Left kidney (tissue), 8 donors: Measurements from ENCODE around the gene NUP98. TPM values are rescaled to one million over a fixed set of nuclear protein-coding genes. Genes with fewer than 3 reads are reported as not detected.

Experiments used
- DNase-seq: peaks from one replicate; pipeline ENCODE4 v3.0.0-alpha.2; 2013
- long read RNA-seq, 8 donors: transcript quantifications; one replicate each; lab custom pipeline, GENCODE V29; 2026
- polyA plus RNA-seq: library from polyadenylated mRNA; unstranded; fragments of 120-200 nt; gene quantifications from one replicate; pipeline ENCODE4 v1.2.1, GENCODE V29; 2013; ENCODE audit not compliant: insufficient read length

Gene NUP98
- 78.0 TPM for polyA plus RNA-seq
- long read RNA-seq, donor 1, partial matches to known transcripts, result 14 of 19 reads
- long read RNA-seq, donor 1, other reads (novel, unspliced or antisense), result 0 of 19 reads
- long read RNA-seq, donor 2, full-length matches to known transcripts, result 3 of 15 reads
- long read RNA-seq, donor 2, partial matches to known transcripts, result 12 of 15 reads
- long read RNA-seq, donor 2, other reads (novel, unspliced or antisense), result 0 of 15 reads
- long read RNA-seq, donor 3, partial matches to known transcripts, result 21 of 21 reads
- long read RNA-seq, donor 3, other reads (novel, unspliced or antisense), result 0 of 21 reads
- long read RNA-seq, donor 4, partial matches to known transcripts, result 0 of 2 reads
- long read RNA-seq, donor 4, other reads (novel, unspliced or antisense), result 0 of 2 reads
- long read RNA-seq, donor 5, partial matches to known transcripts, result 11 of 11 reads
- long read RNA-seq, donor 5, other reads (novel, unspliced or antisense), result 0 of 11 reads
- long read RNA-seq, donor 6, partial matches to known transcripts, result 0 of 1 reads
- long read RNA-seq, donor 6, other reads (novel, unspliced or antisense), result 0 of 1 reads
- long read RNA-seq, donor 7, partial matches to known transcripts, result 13 of 15 reads
- long read RNA-seq, donor 7, other reads (novel, unspliced or antisense), result 0 of 15 reads
- long read RNA-seq, donor 8, full-length matches to known transcripts, result 2 of 2 reads
- long read RNA-seq, donor 8, partial matches to known transcripts, result 0 of 2 reads
- long read RNA-seq, donor 8, other reads (novel, unspliced or antisense), result 0 of 2 reads

- peak; percentile 100 for DNase-seq
Observed at GRCh38 chr11:3797329-3798090, at the start of gene NUP98. NUP98 (minus strand) TSS chr11:3797554; CDS start chr11:3782117, 15,437 bp downstream.

- DNase-seq, result no peak
Observed at GRCh38 chr11:3845670-3846069, 48.3 kb upstream of the NUP98 start.

- DNase-seq, result no peak
Observed at GRCh38 chr11:3845246-3845645, 47.9 kb upstream of the NUP98 start.

- DNase-seq, result no peak
Observed at GRCh38 chr11:3843326-3843725, 46.0 kb upstream of the NUP98 start.

GRCh38 chr11:3841426-3842350 is 44.3 kb upstream of the NUP98 start:
- DNase-seq, result peak; percentile 85

- peak; percentile 76 for DNase-seq
Observed at GRCh38 chr11:3840870-3841425, 43.6 kb upstream of the NUP98 start, which contains the start of gene RHOG. RHOG (minus strand) TSS chr11:3840959; CDS start chr11:3828138, 12,821 bp downstream.

GRCh38 chr11:3840004-3840869 is 42.9 kb upstream of the NUP98 start:
- no peak for DNase-seq

- DNase-seq, result no peak
Observed at GRCh38 chr11:3838504-3838903, 41.1 kb upstream of the NUP98 start.

DNA sequence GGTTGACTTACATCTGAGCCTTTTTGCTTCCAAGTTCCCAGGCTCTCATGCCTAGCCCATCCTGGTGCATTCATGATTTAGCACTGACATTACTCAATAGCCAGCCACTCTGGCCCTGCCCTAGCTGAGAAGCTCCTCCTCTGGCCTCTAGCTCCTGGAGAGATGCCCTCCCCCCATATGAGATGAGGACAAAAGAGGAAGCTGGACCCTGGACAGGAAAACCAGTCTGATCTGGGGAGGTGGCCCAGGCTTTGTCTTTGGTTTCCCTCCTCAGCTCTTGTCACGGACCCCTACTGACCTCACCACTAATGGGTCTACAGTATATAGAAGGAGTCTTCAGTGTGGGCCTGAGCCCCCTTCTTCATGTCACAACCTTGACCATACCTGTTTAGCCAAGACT is 40.4 kb upstream of the NUP98 start:
- DNase-seq, result no peak

GRCh38 chr11:3836903-3837302 is 39.5 kb upstream of the NUP98 start:
- no peak for DNase-seq

DNA sequence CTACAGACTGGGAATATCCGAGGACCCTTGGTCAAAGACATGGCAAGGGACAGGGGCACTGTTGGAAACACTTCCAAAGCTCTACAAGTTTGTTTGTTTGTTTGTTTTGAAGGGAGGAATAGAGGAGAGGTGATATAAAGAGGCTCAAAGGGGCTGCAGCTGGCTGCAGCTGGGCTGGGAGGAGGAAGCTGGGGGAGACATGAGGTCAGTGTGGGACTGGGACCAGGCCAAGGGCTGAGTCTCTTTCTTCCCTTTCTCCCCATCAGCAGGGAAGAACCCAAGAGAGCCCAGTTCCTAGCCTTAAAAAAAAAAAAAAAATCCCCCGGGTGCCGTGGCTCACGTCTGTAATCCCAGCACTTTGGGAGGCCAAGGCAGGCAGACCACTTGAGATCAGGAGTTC is 38.4 kb upstream of the NUP98 start:
- no peak for DNase-seq

DNA sequence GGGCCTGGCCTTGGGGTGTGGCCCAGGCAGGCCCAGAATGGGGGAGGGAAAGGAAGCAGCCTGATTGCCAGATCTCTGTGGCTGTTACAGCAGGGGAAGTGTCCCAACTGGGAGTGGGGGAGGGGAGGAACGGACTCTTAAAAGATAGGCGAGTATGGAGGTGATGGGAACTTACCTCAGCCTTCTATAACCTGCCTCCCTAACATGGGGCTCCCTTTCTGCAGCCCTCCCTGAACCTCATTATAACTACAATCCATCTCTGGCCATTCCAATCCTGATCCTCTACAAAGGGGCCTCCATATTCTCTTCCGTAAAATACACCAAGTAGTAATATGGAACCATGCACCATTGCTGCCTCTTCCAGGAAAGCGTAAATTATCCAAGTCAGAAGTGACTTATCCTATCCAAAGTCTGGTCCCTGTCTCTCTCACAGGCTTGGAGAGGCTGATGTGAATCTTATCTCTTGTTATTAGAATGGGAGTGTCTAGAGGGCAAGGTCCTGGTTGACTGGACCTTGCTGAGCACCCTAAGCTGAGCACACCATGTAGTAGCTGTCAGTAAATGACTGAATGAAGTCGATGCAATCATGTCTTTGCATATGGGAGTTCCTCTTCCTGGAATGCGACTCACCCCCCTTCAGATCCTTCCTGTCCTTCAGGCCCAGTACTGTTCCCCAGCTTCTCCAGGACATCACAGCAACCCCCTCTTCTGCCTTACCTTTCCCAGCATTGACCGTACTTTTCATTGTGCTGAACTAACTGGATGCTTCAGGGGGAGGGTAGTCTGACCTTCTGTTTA is 37.5 kb upstream of the NUP98 start:
- DNase-seq, result no peak

GRCh38 chr11:3834349-3834663 is 37.0 kb upstream of the NUP98 start:
- no peak for DNase-seq

GRCh38 chr11:3833449-3833848 is 36.1 kb upstream of the NUP98 start:
- DNase-seq, result no peak

GRCh38 chr11:3832816-3833215 is 35.5 kb upstream of the NUP98 start:
- DNase-seq, result no peak

DNA sequence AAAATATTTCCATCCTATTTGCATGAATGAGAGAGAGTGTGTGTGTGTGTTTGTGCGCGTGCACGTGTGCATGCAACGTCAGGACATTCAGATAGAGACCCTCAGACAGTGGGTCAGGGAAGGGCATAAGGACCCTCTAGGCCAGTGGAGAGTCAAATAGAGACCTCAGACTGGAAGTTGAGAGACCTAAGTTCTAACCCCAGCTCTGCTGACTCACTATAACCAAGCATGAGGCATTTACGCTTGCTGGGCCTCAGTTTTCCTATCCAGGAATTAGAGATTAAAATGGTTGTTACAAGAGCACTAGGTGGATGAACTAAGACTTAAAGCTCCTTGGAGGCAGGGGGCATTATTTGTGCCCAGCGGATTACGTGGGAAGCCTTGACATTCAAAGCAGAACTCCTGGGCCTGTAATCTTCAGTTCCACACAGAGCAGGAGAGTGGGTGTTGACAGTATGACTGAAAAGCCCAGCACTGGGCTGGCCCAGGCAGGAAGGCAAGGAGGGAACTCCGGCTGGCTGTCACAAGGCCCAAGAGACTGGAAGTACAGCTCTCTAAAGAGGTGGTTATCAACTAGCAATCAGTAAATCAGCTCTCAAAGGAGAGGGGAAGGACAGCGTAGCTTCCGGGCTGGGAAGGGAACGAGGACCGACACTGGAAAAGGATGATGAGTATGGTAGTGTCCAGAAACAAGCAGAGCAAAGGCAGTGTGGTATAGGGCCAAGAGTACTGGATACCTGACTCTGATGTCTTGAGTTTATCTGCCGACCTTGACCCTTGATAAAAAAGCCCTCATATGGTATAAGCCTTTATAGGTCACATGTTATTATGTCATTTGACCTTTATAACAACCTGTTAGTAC is 34.3 kb upstream of the NUP98 start:
- no peak for DNase-seq

DNA sequence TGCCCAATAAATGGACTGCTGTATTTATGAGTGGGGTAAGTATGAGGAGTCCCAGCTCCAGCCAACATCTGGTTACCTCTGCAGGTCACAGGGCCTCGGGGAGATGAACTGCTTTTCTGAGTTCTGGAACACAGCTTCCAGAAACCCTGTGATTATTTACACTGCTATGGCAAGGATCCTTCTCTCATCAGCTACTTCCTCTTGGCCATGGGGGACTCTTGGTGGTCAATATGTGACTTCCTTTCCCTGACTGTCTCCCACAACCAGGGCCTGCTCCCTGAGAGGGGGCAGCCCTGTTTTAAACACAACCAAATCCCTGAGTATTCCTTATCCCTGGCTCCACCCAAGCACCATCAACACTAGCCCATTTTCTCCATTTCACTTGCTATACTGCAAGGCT is 33.4 kb upstream of the NUP98 start:
- DNase-seq, result no peak

- no peak for DNase-seq
Observed at GRCh38 chr11:3830088-3830487, 32.7 kb upstream of the NUP98 start.
